ENCODE results near the gene SLC26A6.

SLC26A6 gene

DNA sequence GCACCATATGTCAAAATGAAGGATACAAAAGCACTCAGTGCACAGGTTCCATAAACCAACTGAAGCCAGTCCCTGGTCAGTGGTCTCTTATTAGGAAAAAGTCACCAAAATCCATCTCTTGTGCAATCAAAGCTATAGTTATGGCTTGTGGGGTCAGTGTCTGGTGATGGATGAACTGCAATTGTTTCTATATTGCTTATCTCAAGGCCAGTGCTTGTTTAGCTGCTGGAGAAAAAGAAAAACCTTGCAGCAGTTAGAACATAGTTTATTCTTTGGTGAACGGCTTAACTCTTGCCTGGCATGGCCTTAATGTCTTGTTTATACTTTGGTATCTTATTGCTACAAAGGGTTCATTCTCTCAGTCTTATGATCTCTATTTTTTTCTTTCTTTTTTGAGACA lies 23.0 kb downstream of the SLC26A6 start:
- DNase-seq, result no peak
- TF ChIP-seq POLR2A (IDR thresholded peaks at IDR 0.05; ENCODE audit: low read length), result no peak
- TF ChIP-seq GATA1 (IDR thresholded peaks at IDR 0.05; ENCODE audit: low read depth, low read length), result no peak

DNA sequence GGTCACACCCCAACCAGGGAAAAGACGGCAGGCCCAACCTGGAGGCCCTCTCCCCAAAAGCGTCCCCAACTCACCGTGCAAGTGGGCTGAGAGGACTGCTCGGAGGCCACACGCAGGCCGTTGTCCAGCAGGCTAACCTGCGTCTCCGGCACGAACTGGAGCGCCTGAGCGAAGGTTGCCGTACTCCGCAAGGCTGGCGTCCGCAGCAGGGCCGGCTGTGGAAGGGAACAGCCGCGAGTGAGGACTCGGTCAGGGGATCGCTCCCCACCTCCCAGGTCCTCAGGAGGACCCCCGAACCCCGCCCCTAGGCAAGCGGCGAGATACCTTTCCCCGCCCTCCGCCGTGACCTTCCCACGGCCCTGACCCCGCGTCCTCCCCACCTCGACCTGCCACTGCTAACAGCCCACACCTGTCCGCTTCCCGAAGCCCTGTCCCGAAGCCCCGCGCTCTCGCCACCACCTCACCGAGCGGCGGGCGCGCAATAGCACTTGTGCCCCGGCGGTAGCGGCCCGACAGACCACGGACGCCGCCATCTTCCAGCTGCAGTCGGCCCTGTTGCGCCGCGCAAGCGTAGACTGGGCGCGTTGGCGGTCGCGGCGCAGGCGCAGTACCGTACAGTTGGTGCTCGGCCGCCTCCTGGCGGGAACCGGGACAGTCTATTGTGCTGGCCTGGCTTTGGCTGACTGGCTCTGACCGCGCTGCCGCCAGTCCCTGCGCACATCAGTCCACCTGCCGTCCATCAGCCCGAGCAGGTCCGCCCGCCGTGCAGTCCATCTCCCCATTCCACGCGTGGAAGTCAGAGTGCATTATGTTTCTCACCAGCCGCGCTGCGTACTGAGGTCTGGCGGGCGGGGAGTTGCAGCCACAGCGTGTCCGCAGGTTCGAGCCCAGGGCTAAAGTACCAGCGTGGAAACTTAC lies 25.9 kb downstream of the SLC26A6 start, which contains the start of gene UQCRC1:
Gene UQCRC1, minus strand, starts transcription at position 559 of the 918 bp plus-strand sequence. Its CDS starts 26 bp downstream, at position 533.
- peak; percentile 95 to 97 for DNase-seq
- TF ChIP-seq GATA1 (IDR thresholded peaks at IDR 0.05; ENCODE audit: low read depth, low read length) (no peak), POLR2A (IDR thresholded peaks at IDR 0.05; ENCODE audit: low read length) (peak; percentile 87)

GRCh38 chr3:48607519-48607918 lies 27.7 kb downstream of the SLC26A6 start:
- TF ChIP-seq POLR2A (IDR thresholded peaks at IDR 0.05; ENCODE audit: low read length) (no peak), GATA1 (IDR thresholded peaks at IDR 0.05; ENCODE audit: low read depth, low read length) (no peak)
- peak in 1 of 2 experiments; percentile 28 for DNase-seq

DNA sequence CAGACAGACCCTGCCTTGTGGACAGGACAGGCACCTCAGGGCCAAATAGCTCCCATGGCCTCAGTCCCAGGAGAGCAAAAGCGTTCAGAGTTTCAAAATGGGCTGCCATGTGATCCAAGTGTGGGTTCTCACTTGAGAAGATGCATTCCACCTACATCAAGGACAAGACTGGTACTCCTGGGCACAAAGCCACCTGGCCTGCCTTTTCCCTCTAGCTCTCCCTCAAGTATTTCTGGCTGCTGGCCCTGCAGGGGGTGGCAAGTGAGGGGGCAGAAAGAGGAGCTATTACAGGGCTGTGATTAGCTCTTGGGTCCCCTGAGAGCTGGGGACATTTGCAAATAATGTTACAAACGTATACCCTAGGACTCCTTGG lies 33.7 kb downstream of the SLC26A6 start:
- no peak for TF ChIP-seq GATA1 (IDR thresholded peaks at IDR 0.05; ENCODE audit: low read depth, low read length)
- TF ChIP-seq POLR2A (IDR thresholded peaks at IDR 0.05; ENCODE audit: low read length), result no peak
- DNase-seq, result no peak

DNA sequence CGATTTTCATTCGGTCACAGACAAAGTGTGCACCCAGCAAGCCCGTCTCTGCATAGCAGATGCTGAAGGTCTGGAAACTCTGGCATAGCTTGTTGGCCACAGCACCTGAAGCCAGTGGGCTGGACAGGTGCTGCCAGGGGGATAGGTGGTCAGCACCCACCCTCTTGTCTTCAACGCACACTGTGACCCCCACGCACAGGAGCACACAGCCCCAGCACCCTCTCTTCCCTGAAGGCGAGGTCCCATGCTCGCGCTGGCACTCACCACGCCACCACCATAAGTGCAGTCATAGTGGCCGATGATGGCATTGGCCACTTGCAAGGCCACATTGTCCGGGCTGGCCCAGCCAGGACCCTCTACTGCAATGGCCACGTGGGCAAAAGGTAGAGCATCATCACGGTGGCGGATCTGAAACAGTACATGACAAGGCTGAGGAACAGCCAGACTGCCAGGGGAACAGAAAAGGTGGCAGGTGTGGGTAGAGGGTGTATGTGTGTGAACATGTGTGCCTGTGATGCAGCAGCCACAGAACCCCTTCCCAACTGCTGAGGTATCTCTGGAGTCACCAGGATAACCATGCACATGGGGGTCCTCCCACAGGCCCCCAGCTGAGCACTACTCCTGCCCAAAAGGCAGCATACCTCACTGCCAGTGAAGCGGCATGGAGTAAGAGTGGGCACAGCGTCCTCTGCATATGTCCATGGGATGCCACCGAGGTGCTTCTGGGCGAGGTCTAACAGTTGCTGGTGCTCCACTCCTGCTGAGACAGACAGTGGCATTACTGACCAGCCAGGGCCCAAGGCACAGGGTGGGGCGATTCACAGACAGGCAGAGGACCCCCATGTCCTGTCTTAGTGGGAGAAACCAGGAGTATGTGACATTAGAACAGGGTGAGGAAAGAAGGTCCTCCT lies 34.3 kb downstream of the SLC26A6 start:
- DNase-seq, result no peak
- TF ChIP-seq POLR2A (IDR thresholded peaks at IDR 0.05; ENCODE audit: low read length), result no peak
- no peak for TF ChIP-seq GATA1 (IDR thresholded peaks at IDR 0.05; ENCODE audit: low read depth, low read length)

DNA sequence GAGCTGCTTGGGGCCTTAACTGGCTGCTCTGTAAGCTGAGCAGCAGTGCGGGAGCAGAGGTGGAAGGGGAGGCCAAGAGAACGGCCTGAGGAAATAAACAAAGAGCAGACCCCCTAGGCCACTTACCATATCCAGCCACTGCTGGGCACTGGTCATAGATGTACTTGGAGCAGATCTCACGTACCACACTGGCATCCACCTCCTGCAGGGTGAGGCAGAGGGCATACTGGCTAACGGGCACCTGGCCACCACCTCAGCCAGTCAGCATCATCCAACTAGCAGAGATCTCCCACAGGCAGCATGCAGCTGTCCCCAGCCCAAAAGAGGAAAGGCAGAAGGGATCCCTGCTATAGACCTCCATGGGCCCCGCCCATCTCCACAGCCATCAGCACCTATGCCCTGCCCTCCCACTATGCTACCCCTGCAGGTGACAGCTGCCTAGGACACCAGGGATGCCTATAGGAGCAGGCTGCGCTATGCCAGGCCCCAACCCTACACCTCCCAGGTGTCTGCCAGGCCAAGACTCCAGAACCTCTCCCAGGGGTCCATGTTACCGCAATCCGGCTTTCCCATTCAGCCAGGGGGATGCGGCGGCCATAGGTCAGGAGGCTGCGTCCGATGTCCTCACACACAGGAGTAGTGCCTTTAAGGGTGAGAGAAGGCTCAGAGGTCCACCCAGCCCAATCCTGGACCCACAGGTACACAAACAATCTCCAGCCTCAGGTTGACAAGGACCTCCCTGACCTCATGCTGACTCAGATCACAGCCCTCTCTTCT lies 35.6 kb downstream of the SLC26A6 start:
- no peak for DNase-seq
- no peak for TF ChIP-seq POLR2A (IDR thresholded peaks at IDR 0.05; ENCODE audit: low read length)
- no peak for TF ChIP-seq GATA1 (IDR thresholded peaks at IDR 0.05; ENCODE audit: low read depth, low read length)

DNA sequence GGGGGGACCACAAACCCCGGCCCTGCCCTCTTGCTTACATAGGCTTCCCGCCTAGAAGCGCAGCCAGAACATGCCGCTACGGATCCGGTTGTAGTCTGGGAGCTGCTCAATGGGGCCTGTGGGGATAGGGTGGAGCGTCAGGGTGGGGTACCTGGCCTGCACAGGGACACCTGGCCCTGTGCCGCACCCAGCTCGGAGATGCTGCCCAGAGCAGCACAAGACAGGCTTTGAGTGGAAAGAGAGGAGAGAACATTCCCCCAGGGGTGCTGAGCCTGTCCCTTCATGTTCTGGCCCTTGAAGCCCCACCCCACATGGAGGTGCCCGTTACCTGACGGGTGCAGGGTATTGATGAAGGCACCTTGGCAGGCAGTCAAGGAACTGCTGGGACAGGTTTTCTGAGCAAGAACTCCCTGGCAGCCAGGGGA lies 36.2 kb downstream of the SLC26A6 start:
- TF ChIP-seq POLR2A (IDR thresholded peaks at IDR 0.05; ENCODE audit: low read length) (no peak), GATA1 (IDR thresholded peaks at IDR 0.05; ENCODE audit: low read depth, low read length) (no peak)

GRCh38 chr3:48598323-48599076 lies 36.8 kb downstream of the SLC26A6 start:
- TF ChIP-seq GATA1 (IDR thresholded peaks at IDR 0.05; ENCODE audit: low read depth, low read length), result no peak
- no peak for TF ChIP-seq POLR2A (IDR thresholded peaks at IDR 0.05; ENCODE audit: low read length)
- DNase-seq, result no peak

More for the DNA sequence above, 36.2 kb downstream of the SLC26A6 start:
- DNase-seq, result no peak

DNA sequence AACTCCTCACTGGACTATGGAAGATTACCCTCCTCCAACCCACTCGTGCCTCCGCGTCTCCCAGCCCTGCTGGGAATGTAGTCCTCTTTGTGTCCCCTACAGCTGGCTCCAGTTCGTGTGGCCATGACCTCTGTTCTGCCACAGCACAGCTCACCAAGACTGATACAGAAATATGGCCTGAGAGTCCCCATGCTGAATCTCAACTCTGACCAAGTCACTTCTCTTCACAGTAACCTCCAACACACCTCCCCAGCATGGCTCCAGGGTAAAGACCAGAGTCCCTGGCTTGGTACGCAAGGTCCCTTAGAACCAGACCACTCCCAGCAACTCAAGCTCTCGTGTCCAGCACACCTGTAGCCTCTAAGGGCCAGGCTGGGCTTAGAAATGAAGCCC lies 37.9 kb downstream of the SLC26A6 start:
- TF ChIP-seq GATA1 (IDR thresholded peaks at IDR 0.05; ENCODE audit: low read depth, low read length) (no peak), POLR2A (IDR thresholded peaks at IDR 0.05; ENCODE audit: low read length) (peak; percentile 25)
- no peak for DNase-seq

- no peak for DNase-seq
- no peak for TF ChIP-seq GATA1 (IDR thresholded peaks at IDR 0.05; ENCODE audit: low read depth, low read length)
Observed at GRCh38 chr3:48596676-48597407, 38.4 kb downstream of the SLC26A6 start.

DNA sequence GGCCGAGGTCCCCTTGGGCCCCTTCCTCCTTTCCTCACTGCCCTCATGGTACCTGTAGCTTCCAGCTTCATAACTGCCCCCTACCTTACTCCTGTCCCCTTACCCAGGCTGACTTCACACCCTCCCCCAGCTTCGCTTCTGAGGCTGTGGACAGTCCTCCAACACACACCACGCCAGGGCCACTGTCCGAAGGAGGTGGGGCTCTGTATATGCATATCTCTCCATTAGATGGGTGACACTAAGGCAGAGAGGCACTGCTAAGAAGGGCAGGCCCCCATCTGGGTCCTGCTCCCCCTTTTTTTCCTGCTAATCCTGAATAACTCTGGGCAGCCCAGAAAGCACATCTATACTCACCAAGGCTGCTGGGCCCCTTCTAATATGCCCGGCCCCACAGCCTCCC lies 39.1 kb downstream of the SLC26A6 start:
- no peak for TF ChIP-seq GATA1 (IDR thresholded peaks at IDR 0.05; ENCODE audit: low read depth, low read length)
- no peak for TF ChIP-seq POLR2A (IDR thresholded peaks at IDR 0.05; ENCODE audit: low read length)

DNA sequence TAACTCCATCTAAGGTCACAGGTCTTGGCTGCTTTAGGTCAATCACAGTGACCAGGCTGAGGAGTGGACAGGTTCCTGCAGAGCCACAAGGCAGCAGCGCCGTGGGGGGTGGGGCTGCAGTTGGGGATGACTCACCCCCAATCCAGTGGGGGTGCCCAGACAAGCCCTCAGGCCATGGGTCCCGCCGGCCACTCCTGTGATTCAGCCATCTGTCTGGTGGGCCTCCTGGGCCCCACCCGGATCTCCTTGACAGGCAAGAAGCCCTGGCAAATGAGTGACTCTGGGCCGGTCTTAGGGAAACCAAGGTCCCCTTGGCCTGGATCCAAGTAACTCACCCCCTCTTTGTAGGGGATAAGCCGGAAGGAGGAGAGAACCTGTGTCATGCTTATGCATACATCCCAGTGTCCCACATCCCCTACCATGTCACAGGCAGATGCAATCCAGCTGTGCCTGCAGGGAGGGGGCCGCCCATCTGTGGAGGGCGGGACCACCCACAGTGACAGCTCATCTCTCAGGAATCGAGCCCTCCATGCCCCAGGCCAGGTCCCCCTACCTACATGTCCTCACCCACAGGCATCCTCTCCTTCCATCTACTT lies 39.6 kb downstream of the SLC26A6 start:
- DNase-seq, result peak; percentile 23 to 58
- no peak for TF ChIP-seq POLR2A (IDR thresholded peaks at IDR 0.05; ENCODE audit: low read length)
- TF ChIP-seq GATA1 (IDR thresholded peaks at IDR 0.05; ENCODE audit: low read depth, low read length), result no peak

More for the DNA sequence above, 39.1 kb downstream of the SLC26A6 start:
- DNase-seq, result no peak

Measured in erythroblast (primary cell).